Embryonic facial prominence (tissue), 1 donor: ENCODE data around the gene VPS11.
"Not testable (repeated sequence)": the region's sequence is repeated elsewhere in the genome, so short reads cannot be mapped to it uniquely, and the experiment has no call there.

Experiments used
- DNase-seq: peaks from one replicate; pipeline ENCODE4 v3.0.0-alpha.2; 2016; ENCODE audit errors: extremely low spot score

Gene VPS11

GRCh38 chr11:119038884-119039283 is 28.7 kb upstream of the VPS11 start:
- DNase-seq = no peak

DNA sequence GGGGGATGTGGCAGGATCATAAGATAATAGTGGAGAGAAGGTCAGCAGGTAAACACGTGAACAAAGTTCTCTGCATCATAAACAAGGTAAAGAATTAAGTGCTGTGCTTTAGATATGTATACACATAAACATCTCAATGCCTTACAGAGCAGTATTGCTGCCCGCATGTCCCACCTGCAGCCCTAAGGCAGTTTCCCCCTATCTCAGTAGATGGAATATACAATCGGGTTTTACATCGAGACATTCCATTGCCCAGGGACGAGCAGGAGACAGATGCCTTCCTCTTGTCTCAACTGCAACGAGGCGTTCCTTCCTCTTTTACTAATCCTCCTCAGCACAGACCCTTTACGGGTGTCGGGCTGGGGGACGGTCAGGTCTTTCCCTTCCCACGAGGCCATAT is 28.1 kb upstream of the VPS11 start:
- DNase-seq = not testable (repeated sequence)

- no peak for DNase-seq
Observed at GRCh38 chr11:119041821-119042514, 25.6 kb upstream of the VPS11 start.

DNA sequence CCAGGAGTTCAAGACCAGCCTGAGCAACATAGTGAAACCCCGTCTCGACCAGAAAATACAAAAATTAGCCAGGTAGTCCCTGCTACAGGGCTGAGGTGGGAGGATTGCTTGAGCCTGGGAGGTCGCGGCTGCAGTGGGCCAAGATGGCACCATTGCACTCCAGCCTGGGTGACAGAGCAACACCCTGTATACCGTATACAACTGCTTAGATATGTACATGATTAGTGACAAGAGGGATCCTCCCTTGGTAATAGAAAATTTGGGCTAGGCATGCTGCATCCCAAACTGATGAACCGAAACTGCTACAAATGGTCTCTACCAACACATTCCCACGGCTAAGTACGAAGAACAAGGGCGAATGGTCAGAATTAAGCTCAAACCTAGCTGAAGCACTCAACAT is 24.7 kb upstream of the VPS11 start:
- no peak for DNase-seq

- no peak for DNase-seq
Observed at GRCh38 chr11:119044708-119045107, 22.9 kb upstream of the VPS11 start.

GRCh38 chr11:119046489-119046888 is 21.1 kb upstream of the VPS11 start:
- no peak for DNase-seq

GRCh38 chr11:119047205-119047604 is 20.4 kb upstream of the VPS11 start:
- no peak for DNase-seq

DNA sequence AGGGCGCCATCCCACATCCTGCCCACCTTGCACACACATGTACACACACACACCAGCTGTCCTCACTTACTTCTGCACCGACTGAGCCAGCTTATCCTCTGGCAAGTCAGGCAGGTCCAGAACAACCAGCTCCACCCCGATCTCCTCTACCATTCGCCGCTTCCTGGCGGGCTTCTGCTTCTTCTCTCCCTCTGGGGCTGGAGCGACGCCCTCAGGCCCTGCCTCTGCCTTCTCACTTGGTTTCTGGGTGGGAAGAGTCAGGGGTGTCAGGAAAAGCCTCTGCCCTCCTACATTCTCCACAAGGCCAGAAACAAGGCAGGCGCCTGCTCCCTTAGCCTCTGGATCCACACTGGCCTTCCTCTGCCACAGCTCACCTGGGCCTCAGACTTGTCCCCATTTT is 19.0 kb upstream of the VPS11 start:
- DNase-seq = no peak

DNA sequence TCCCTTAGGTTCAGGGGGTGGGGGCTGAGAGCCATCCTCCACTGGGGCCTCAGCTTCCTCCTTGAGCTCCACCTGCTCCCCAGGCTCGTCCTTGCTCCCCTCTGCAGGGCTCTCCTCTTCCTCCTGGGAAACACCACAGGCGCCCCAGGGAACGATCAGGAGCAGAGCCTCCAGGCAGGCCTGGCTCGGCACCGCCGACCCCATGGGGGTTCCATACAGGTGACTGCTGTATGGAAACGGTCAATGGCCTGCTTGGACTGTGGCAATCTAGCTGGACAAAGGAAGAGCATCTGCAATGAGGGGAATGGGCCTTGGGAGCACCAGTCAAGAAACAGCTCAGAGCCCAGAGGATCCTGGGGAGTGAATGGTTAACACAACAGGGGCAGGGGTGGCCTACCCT is 18.5 kb upstream of the VPS11 start:
- DNase-seq = no peak

GRCh38 chr11:119051440-119052162 is 16.0 kb upstream of the VPS11 start:
- no peak for DNase-seq

DNA sequence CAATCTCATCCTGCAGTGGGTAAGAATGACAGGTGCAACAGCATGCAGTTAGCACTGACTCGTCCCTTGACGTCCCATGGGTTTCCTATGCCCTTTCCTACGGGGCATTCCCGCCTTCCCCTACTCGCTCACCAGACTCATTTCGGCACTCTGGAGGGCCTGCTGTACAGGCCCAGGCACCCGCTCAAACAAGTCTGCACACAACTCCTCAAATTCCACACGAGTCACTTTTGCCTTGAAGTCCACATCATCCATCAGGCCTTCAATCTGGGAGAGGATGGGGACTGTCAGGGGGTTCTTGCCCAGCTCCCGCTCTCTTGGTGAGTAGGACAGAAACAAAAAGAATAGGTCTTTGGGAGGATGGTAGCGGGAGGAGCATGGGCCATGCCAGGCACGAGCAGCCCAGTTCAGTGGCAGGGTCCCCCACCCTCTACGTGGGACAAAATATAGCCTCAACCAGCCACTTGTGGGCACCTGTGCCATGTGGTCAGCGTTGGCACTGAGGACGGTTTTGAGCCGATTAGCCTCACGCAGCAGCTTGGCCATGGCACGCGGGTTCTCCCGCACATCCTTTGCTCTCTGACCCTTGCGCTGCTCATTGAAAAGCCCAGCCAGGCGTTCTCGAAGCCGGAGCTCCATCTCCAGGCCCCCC is 15.3 kb upstream of the VPS11 start:
- DNase-seq = no peak

- no peak for DNase-seq
Observed at GRCh38 chr11:119054418-119054817, 13.2 kb upstream of the VPS11 start.

DNA sequence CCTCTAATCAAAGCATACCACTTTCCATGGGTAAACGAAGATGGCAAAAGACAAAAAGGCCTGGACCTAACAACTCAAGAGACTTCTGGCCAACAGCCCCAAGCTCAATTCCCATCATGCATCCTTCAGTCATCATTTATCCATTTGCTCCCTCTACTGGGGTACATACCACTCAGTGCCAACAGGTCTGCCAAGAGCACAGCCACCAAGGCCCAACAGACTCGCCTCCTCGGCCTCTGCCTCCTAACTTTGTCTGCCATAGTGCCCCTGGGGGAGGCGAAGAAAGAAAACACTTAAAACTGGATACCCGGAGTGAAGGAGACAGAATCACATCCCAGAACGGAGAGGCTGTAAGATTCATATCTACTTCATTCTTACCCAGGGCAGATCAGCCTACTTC is 11.7 kb upstream of the VPS11 start:
- DNase-seq = no peak

DNA sequence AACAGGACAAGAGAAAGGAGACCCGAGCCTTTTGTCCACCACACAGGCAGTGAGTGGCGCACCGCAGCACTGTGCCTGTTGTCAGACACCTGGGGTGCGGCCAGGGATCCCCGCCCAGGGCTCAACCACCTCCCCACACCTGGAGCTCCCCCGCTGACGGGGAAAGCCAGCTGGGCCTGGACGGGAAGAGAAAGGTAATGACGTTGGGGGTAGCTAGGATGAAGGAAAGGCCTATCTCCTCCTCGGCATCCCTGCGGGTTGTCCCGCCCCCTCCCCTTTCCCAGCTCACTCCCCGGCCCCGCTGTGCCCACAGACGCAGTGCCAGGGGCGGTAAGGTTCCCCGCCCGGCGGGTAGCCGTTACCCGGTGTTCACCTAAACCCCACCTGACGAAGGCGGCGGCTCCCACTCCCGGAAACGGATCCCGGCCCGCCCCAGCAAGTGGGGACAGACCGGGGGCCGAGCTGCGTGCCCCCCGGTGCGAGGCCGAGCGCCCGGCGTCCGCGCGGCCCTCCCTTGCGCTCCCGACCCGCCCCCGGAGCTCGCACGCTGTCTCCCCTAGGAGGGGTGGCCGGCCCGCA is 11.1 kb upstream of the VPS11 start:
- no peak for DNase-seq

DNA sequence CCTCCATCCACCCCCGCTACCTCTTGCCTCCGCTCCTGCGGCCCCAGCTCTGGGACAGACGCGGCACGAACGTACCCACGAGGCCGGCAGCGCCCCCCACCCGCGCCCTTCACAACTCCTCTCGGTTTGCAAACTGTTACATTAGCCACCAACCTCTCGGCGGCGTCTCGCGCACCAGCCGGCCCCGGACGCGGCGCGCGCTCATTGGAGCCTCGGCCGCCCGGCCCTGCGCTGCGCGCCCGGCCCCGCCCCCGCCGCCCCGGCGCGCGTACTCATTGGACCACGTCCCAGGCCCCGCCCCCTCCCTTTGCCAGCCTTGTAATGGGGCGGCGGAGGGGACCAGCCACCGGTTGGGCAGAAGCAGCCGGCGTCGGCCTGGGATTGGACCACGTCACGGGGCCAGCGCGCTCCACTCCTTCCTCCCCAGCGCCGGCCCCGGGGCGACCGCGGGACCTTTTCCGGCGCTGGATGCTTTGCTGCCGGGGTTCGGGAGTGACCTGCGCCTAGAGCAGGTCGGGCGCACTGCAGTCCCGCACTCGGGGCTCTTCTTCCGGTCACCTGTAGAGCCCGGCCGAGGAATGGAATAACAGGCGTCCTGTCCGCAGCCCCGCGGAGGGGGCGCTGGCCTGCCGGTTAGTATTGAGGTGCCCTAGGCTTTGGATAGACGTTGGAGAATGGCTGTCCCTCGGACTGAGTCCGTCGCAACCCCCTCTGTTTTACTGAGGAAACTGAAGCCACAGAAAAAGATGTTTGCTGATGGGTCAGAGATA is 10.4 kb upstream of the VPS11 start, which contains the start of gene HYOU1:
TSS of gene HYOU1 (minus strand) at position 206 of the 770 bp plus-strand sequence. CDS start 1,045 bp downstream, outside the sequence.
- peak; percentile 89 for DNase-seq

GRCh38 chr11:119059128-119059527 is 8.5 kb upstream of the VPS11 start:
- DNase-seq = not testable (repeated sequence)

DNA sequence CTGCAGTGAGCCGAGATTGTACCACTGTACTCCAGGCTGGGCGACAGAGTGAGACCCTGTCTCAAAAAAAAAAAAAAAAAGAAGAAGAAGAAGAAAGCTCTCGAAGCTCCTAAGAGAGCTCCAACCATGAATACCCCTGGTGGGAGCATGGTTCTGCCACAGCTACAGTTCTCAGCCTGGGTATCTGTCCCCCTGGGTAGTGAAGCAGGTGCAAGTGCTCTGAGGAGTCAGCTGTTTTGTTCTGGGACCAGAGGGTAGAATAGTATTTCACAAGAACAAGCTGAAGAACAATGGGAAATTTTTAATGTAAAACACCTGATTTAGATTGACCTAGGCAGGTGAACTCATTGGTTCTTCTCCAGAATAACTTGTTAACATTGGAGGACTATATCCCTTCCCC is 6.4 kb upstream of the VPS11 start:
- no peak for DNase-seq

- no peak for DNase-seq
Observed at GRCh38 chr11:119062779-119063178, 4.8 kb upstream of the VPS11 start.

DNA sequence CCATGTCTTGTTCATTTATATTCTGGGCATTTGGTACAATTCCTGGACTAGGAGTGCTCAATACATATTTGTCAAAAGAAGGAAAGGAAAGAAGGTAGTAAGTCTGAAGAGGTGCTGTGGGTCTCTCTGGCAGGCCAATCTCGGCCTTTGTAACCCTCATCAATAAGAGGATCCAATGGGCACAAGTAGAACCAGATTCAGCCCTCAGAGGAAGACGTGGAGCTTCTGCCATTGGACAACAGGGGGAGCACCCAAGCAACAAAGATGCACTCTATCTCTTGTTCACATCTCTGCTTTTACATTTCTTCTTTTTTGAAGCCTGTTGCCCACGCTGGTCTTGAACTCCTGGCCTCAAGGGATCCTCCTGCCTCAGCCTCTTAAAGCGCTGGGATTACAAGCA is 2.2 kb upstream of the VPS11 start:
- DNase-seq = no peak

DNA sequence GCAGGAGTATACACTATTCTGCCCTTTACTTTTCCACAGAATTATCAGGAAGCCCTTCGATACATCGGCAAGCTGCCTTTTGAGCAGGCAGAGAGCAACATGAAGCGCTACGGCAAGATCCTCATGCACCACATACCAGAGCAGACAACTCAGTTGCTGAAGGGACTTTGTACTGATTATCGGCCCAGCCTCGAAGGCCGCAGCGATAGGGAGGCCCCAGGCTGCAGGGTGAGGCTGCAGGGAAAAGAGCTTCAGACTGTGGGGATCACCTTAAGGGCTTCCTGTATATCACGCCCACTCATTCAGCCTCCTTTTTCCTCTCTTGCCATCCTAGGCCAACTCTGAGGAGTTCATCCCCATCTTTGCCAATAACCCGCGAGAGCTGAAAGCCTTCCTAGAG is 10.2 kb downstream of the VPS11 start:
- DNase-seq = no peak

- no peak for DNase-seq
Observed at GRCh38 chr11:119078675-119079420, 11.2 kb downstream of the VPS11 start.
